ENCODE results near the gene PDLIM4.

The PDLIM4 gene

DNA sequence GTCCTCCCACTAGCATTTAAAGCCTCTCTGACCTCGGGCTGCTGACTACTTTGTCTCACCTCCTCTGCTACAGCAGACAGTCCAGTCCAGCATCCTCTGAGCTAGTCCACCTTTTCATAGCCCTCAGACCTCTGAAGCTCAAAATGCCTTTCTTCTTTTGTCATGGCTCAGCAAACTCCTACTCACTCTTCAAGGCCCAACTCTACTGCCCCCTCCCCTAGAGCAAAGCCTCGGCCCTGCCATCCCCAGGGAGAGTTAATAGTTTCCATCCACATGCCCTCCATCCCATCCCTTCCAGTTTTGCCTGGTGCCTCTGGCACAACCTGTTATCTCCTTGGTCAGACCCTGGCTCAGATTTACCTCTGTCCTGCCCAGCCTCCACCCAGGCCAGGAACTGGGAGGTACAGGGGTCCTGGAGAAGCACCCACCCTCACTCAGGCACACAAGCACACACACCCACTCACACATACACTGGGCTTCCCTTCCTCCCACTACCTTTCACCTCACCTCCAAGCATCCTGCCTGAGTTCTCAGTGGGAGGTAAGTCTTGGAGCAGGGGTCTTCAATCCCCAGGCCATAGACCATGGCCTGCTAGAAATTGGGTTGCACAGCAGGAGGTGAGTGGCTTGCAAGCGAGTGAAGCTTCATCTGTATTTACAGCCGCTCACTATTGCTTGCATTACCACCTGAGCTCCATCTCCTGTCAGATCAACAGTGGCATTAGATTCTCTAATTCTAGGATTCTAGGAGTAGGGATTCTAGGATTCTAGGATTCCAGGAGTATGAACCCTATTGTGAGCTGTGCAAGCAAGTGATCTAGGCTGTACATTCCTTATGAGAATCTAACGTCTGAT, 18.1 kb downstream of the PDLIM4 start:
- Histone ChIP-seq H3K4me3 (ENCODE audit: low read length) (no peak overlapping the region), H3K36me3 (ENCODE audit: control insufficient read depth, low read length) (no peaks in the 10 kb centered on the region), H3K27ac (ENCODE audit: low read depth, low read length) (no peak overlapping the region), H3K4me1 (ENCODE audit: control insufficient read depth, low read length) (no peaks in the 10 kb centered on the region), H3K9me2 (replicated peaks; ENCODE audit: control insufficient read depth, low read length) (no peaks in the 10 kb centered on the region), H3K79me2 (ENCODE audit: control insufficient read depth, low read length) (no peaks in the 10 kb centered on the region), H3K27me3 (ENCODE audit: control insufficient read depth, low read length) (peaks cover 16% of the 10 kb centered on the region), H4K20me1 (ENCODE audit: control insufficient read depth, insufficient read depth, low read depth, low read length) (no peaks in the 10 kb centered on the region), H3F3A (ENCODE audit: control insufficient read depth, insufficient read depth) (no peaks in the 10 kb centered on the region), H3K4me2 (ENCODE audit: low read length) (no peak overlapping the region), H3K9me3 (ENCODE audit: control insufficient read depth, insufficient read depth, low read length) (no peaks in the 10 kb centered on the region)
- no peak for TF ChIP-seq EZH2phosphoT487 (IDR thresholded peaks at IDR 0.05; ENCODE audit: borderline replicate concordance, low read length)
- TF ChIP-seq, protein P1, sequence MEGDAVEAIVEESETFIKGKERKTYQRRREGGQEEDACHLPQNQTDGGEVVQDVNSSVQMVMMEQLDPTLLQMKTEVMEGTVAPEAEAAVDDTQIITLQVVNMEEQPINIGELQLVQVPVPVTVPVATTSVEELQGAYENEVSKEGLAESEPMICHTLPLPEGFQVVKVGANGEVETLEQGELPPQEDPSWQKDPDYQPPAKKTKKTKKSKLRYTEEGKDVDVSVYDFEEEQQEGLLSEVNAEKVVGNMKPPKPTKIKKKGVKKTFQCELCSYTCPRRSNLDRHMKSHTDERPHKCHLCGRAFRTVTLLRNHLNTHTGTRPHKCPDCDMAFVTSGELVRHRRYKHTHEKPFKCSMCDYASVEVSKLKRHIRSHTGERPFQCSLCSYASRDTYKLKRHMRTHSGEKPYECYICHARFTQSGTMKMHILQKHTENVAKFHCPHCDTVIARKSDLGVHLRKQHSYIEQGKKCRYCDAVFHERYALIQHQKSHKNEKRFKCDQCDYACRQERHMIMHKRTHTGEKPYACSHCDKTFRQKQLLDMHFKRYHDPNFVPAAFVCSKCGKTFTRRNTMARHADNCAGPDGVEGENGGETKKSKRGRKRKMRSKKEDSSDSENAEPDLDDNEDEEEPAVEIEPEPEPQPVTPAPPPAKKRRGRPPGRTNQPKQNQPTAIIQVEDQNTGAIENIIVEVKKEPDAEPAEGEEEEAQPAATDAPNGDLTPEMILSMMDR (IDR thresholded peaks at IDR 0.05; ENCODE audit: low read depth, low read length, poor library complexity, severe bottlenecking), result no peak

DNA sequence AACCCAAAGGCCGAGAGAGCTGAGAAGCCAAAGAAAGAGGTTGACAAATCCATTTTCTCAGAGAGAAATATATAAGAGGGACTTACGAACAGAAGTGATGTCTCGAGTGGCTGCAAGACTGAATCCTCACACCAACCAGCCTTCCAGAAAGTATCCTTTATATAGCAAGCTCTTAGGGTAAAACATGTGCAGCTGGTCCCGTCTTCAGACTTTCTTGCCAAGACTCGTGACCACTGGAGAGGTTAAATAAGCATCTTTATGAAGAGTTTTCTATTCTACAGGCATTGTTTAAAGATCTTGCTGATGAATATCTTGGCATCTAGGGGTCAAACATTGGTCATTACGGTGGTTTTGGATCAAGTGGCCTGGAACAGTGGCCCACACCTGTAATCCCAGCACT, 19.8 kb downstream of the PDLIM4 start:
- no peaks in the 10 kb centered on the region for H3K9me2 ChIP-seq (replicated peaks; ENCODE audit: control insufficient read depth, low read length)
- H3K4me1 ChIP-seq (ENCODE audit: control insufficient read depth, low read length), result no peaks in the 10 kb centered on the region
- no peak overlapping the region for H3K27ac ChIP-seq (ENCODE audit: low read depth, low read length)
- H3K9me3 ChIP-seq (ENCODE audit: control insufficient read depth, insufficient read depth, low read length), result no peaks in the 10 kb centered on the region
- H3K4me2 ChIP-seq (ENCODE audit: low read length), result no peak overlapping the region
- H4K20me1 ChIP-seq (ENCODE audit: control insufficient read depth, insufficient read depth, low read depth, low read length), result no peaks in the 10 kb centered on the region
- H3K36me3 ChIP-seq (ENCODE audit: control insufficient read depth, low read length), result no peaks in the 10 kb centered on the region
- no peaks in the 10 kb centered on the region for H3F3A ChIP-seq (ENCODE audit: control insufficient read depth, insufficient read depth)
- H3K79me2 ChIP-seq (ENCODE audit: control insufficient read depth, low read length), result no peaks in the 10 kb centered on the region
- no peak overlapping the region for H3K4me3 ChIP-seq (ENCODE audit: low read length)
- peaks cover 19% of the 10 kb centered on the region for H3K27me3 ChIP-seq (ENCODE audit: control insufficient read depth, low read length)
- no peak for TF ChIP-seq EZH2phosphoT487 (IDR thresholded peaks at IDR 0.05; ENCODE audit: borderline replicate concordance, low read length)
- TF ChIP-seq, protein P1 (IDR thresholded peaks at IDR 0.05; ENCODE audit: low read depth, low read length, poor library complexity, severe bottlenecking), result no peak

DNA sequence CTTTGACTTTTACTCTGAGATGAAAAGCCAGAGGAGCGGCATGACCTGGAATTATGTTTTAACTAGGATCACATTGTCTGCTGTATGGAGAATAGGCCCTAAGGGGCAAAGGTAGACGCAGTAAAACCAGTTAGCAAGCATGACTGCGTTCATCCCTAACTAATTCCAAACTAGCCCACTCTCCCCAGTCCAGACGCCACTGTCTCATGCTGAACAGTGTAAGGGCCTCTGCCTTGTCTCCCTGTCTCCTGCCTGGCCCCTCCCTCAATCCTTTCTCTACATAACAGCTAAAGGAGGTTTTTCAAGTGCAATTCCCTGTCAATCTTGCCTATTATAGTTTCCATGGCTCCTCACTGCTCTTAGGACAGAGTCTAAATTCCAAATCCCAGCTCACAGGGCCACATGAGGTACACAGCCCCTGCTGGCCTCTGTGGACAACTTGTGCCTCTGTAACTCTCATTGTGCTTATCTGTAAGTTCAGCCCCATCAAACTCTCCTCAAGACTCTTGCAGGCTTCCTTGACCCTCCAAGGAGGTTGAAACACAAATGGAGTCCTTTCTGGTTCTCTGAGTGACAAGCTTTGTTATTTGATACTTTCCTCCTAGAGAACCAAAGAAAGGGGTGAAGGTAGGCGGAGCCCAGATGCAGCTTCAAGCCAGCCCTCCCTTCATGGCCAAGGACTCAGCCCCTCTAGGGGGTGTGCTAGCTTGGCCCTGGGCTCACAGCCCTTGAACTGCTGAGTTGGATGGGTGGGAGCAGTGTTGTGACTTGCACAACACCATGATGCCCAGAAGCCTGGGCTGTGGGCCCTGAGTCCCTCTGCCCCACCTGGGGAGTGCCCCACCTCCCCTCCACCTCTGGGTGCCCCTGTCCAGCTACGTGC, 20.7 kb downstream of the PDLIM4 start:
- Histone ChIP-seq H3K9me3 (ENCODE audit: control insufficient read depth, insufficient read depth, low read length) (no peaks in the 10 kb centered on the region), H3K9me2 (replicated peaks; ENCODE audit: control insufficient read depth, low read length) (no peaks in the 10 kb centered on the region), H3K4me2 (ENCODE audit: low read length) (no peak overlapping the region), H3K27ac (ENCODE audit: low read depth, low read length) (no peak overlapping the region), H3F3A (ENCODE audit: control insufficient read depth, insufficient read depth) (no peaks in the 10 kb centered on the region), H3K4me3 (ENCODE audit: low read length) (no peak overlapping the region), H3K79me2 (ENCODE audit: control insufficient read depth, low read length) (no peaks in the 10 kb centered on the region), H3K27me3 (ENCODE audit: control insufficient read depth, low read length) (peaks cover 15% of the 10 kb centered on the region), H3K4me1 (ENCODE audit: control insufficient read depth, low read length) (no peaks in the 10 kb centered on the region), H3K36me3 (ENCODE audit: control insufficient read depth, low read length) (no peaks in the 10 kb centered on the region), H4K20me1 (ENCODE audit: control insufficient read depth, insufficient read depth, low read depth, low read length) (no peaks in the 10 kb centered on the region)
- no peak for TF ChIP-seq EZH2phosphoT487 (IDR thresholded peaks at IDR 0.05; ENCODE audit: borderline replicate concordance, low read length)
- TF ChIP-seq, protein P1 (IDR thresholded peaks at IDR 0.05; ENCODE audit: low read depth, low read length, poor library complexity, severe bottlenecking), result no peak
